Gastroesophageal sphincter (tissue), 3 donors: ENCODE measurements around the gene SHISA6.
"Not testable (repeated sequence)": the region's sequence is repeated elsewhere in the genome, so short reads cannot be mapped to it uniquely, and the experiment has no call there.

ENCODE experiments used
- CTCF ChIP-seq, 4 experiments: fragments of 200-600 bp in 2 of 4; fragments of 450-650 bp in 2 of 4; sonication (generic) in 1 of 4; IDR thresholded peaks; one replicate each; pipeline ENCODE4 v1.5.1; 2017 to 2019; ENCODE audit warnings: antibody characterized with exemption in 4 of 4, mild to moderate bottlenecking in 2 of 4, moderate library complexity in 2 of 4
- POLR2A ChIP-seq, 2 donors: fragments of 450-650 bp; IDR thresholded peaks; one replicate each; pipeline ENCODE4 v1.6.1; 2017; ENCODE audit warnings: antibody characterized with exemption in 2 of 2, mild to moderate bottlenecking in 2 of 2, moderate library complexity in 1 of 2

- not testable (repeated sequence) for TF ChIP-seq CTCF, POLR2A (IDR thresholded peaks at IDR 0.05)
These were observed 75.4 kb downstream of the SHISA6 start for GRCh38 chr17:11316451-11316850.
